Caco-2 (cell line): Measurements from ENCODE around the gene C14orf132. TPM values are rescaled to one million over a fixed set of nuclear protein-coding genes. Genes with fewer than 3 reads are reported as not detected.

Source experiments
- BruUV-seq: library from RNA; stranded (reverse); fragments of 400-500 nt; replicated peaks from 2 replicates; lab custom pipeline; 2021; lab: Mats Ljungman, UMichigan
- CTCF ChIA-PET: fragments of 300-600 bp; sonication (Branson Sonifier 250); formaldehyde crosslinking; loops from one replicate; lab custom pipeline; 2022; ENCODE audit warnings: antibody characterized with exemption; lab: Charles Lee
- POLR2A ChIA-PET: fragments of 300-600 bp; sonication (Branson Sonifier 250); formaldehyde crosslinking; loops from one replicate; lab custom pipeline; 2022; ENCODE audit warnings: antibody characterized with exemption; lab: Charles Lee
- DNase-seq, 2 experiments: peaks; one replicate each; pipeline versions ENCODE4 v3.0.0 to v3.0.0-alpha.2; 2020 to 2022
- H3K27me3 ChIP-seq: replicated peaks from 2 replicates; pipeline ENCODE4 v1.6.0; 2011; ENCODE audit warnings: low read length; ENCODE audit not compliant: control insufficient read depth, insufficient read depth
- H3K36me3 ChIP-seq: 2 replicates; pipeline ENCODE4 v1.5.1; 2011; ENCODE audit warnings: low read length; ENCODE audit not compliant: control insufficient read depth, insufficient read depth
- H3K4me1 ChIP-seq: fragments of 250-450 bp; sonication (Bioruptor Pico); 2 replicates; pipeline ENCODE4 v1.5.1; 2020; ENCODE audit warnings: mild to moderate bottlenecking
- H3K4me3 ChIP-seq: 2 replicates; pipeline ENCODE4 v1.5.1; 2011; ENCODE audit warnings: low read depth, mild to moderate bottlenecking, control low read depth, low read length
- H3K9me3 ChIP-seq: fragments of 250-450 bp; sonication (Bioruptor Pico); 2 replicates; pipeline ENCODE4 v1.5.1; 2020; ENCODE audit warnings: mild to moderate bottlenecking, moderate library complexity
- H3K27ac Mint-ChIP-seq: one replicate; pipeline ENCODE4 v1.8.0; 2022; ENCODE audit warnings: mixed read lengths; ENCODE audit not compliant: unreplicated experiment
- H3K27me3 Mint-ChIP-seq: one replicate; pipeline ENCODE4 v1.8.0; 2022; ENCODE audit warnings: mixed read lengths; ENCODE audit not compliant: insufficient read depth, unreplicated experiment
- H3K36me3 Mint-ChIP-seq: one replicate; pipeline ENCODE4 v1.8.0; 2022; ENCODE audit warnings: mild to moderate bottlenecking, mixed read lengths; ENCODE audit not compliant: insufficient read depth, unreplicated experiment
- H3K4me1 Mint-ChIP-seq: one replicate; pipeline ENCODE4 v1.8.0; 2022; ENCODE audit warnings: low read depth, mixed read lengths; ENCODE audit not compliant: unreplicated experiment
- H3K4me3 Mint-ChIP-seq: one replicate; pipeline ENCODE4 v1.8.0; 2022; ENCODE audit warnings: mild to moderate bottlenecking, moderate library complexity, mixed read lengths; ENCODE audit not compliant: unreplicated experiment
- H3K9me3 Mint-ChIP-seq: one replicate; pipeline ENCODE4 v1.8.0; 2022; ENCODE audit warnings: mixed read lengths; ENCODE audit not compliant: unreplicated experiment
- CTCF ChIP-seq, 2 experiments: fragments of 200-600 bp in 1 of 2; IDR thresholded peaks; 1 replicate in 1 of 2; 2 replicates in 1 of 2; pipeline versions ENCODE4 v1.5.1 to v1.8.0; 2011 to 2022; ENCODE audit warnings: antibody characterized with exemption in 1 of 2, control low read depth in 1 of 2, inconsistent platforms in 1 of 2, low read depth in 1 of 2, low read length in 1 of 2, mild to moderate bottlenecking in 1 of 2, moderate library complexity in 1 of 2; ENCODE audit not compliant: insufficient read depth in 1 of 2, severe bottlenecking in 1 of 2, unreplicated experiment in 1 of 2
- intact Hi-C: fragments of 100-400 bp; cut with micrococcal nuclease; formaldehyde crosslinking; loops from one replicate; pipeline ENCODE4 v1.10.0; 2022; ENCODE audit not compliant: unreplicated experiment
- total RNA-seq: library from RNA; stranded (reverse); gene quantifications from 2 replicates; pipeline ENCODE4 v1.2.3, GENCODE V29; 2022

Gene C14orf132
- total RNA-seq, 1 experiment from 2014 or later, result 0.20 TPM

GRCh38 chr14:96095058-96095457 lies 55.9 kb downstream of the C14orf132 start:
- H3K4me3 ChIP-seq, result no peak overlapping the region
- Mint-ChIP-seq H3K4me3 (no peak overlapping the region), H3K9me3 (no peaks in the 10 kb centered on the region), H3K4me1 (peaks cover 8% of the 10 kb centered on the region), H3K27me3 (no peaks in the 10 kb centered on the region), H3K36me3 (no peaks in the 10 kb centered on the region), H3K27ac (no peak overlapping the region)
- CTCF ChIA-PET, result interaction anchor here (1.4 kb wide), 1 partner anchor 39 kb away, joined by 6 read pairs; no protein-coding TSS in a partner anchor
- no peaks in the 10 kb centered on the region for H3K36me3 ChIP-seq
- POLR2A ChIA-PET, result no interaction called here
- H3K27me3 ChIP-seq, result no peaks in the 10 kb centered on the region
- H3K4me1 ChIP-seq, result peaks cover 12% of the 10 kb centered on the region; the same call in 1 of the 2 replicates
- H3K9me3 ChIP-seq, result no peaks in the 10 kb centered on the region
- TF ChIP-seq CTCF (IDR thresholded peaks at IDR 0.05; ENCODE audit: insufficient read depth in 1 of 2, low read depth in 1 of 2, low read length in 1 of 2, severe bottlenecking in 1 of 2, unreplicated experiment in 1 of 2), result no peak
- intact Hi-C loops, result no loop called here
- no TSS peak for BruUV-seq
- DNase-seq, result no peak

GRCh38 chr14:96095581-96096476 lies 56.7 kb downstream of the C14orf132 start:
- DNase-seq, result peak; percentile 59 to 63
- H3K4me3 Mint-ChIP-seq, result no peak overlapping the region
- CTCF ChIA-PET, result interaction anchor here (0.9 to 1.4 kb wide), 3 partner anchors 38 to 168 kb away, joined by 3 to 6 read pairs (median 3); no protein-coding TSS in a partner anchor
- Histone ChIP-seq H3K36me3 (no peaks in the 10 kb centered on the region), H3K4me1 (peaks cover 17% of the 10 kb centered on the region), H3K4me3 (no peak overlapping the region), H3K9me3 (no peaks in the 10 kb centered on the region), H3K27me3 (no peaks in the 10 kb centered on the region)
- POLR2A ChIA-PET, result no interaction called here
- no peaks in the 10 kb centered on the region for H3K27me3 Mint-ChIP-seq
- intact Hi-C loops, result no loop called here
- H3K27ac Mint-ChIP-seq, result no peak overlapping the region
- no TSS peak for BruUV-seq
- no peak for TF ChIP-seq CTCF (IDR thresholded peaks at IDR 0.05; ENCODE audit: insufficient read depth in 1 of 2, low read depth in 1 of 2, low read length in 1 of 2, severe bottlenecking in 1 of 2, unreplicated experiment in 1 of 2)
- H3K36me3 Mint-ChIP-seq, result no peaks in the 10 kb centered on the region
- peaks cover 8% of the 10 kb centered on the region for H3K4me1 Mint-ChIP-seq
- H3K9me3 Mint-ChIP-seq, result no peaks in the 10 kb centered on the region

GRCh38 chr14:96096639-96097610 lies 57.8 kb downstream of the C14orf132 start:
- ChIA-PET CTCF (interaction anchor here (1.4 to 2.1 kb wide), 2 partner anchors 41 to 98 kb away, joined by 6 to 15 read pairs; no protein-coding TSS in a partner anchor), POLR2A (no interaction called here)
- peaks cover 27% of the 10 kb centered on the region for H3K4me1 ChIP-seq
- intact Hi-C loops, result no loop called here
- no peaks in the 10 kb centered on the region for H3K36me3 ChIP-seq
- Mint-ChIP-seq H3K36me3 (no peaks in the 10 kb centered on the region), H3K4me3 (no peak overlapping the region), H3K4me1 (peaks cover 8% of the 10 kb centered on the region), H3K27me3 (no peaks in the 10 kb centered on the region), H3K9me3 (no peaks in the 10 kb centered on the region), H3K27ac (no peak overlapping the region)
- TF ChIP-seq CTCF (IDR thresholded peaks at IDR 0.05; ENCODE audit: insufficient read depth in 1 of 2, low read depth in 1 of 2, low read length in 1 of 2, severe bottlenecking in 1 of 2, unreplicated experiment in 1 of 2), result no peak
- no peaks in the 10 kb centered on the region for H3K27me3 ChIP-seq
- no peak for DNase-seq
- no TSS peak for BruUV-seq
- no peak overlapping the region for H3K4me3 ChIP-seq
- no peaks in the 10 kb centered on the region for H3K9me3 ChIP-seq
